SK-N-SH (cell line): ENCODE data around the gene MYH11. TPM values are rescaled to one million over a fixed set of nuclear protein-coding genes. Genes with fewer than 3 reads are reported as not detected.

Experiments used
- CTCF ChIA-PET: fragments of 300-600, 350-600 bp; formaldehyde crosslinking; extraction: SDS; loops from one replicate; lab custom pipeline; 2021; lab: Yijun Ruan, JAX
- POLR2A ChIA-PET: fragments of 350-600 bp; sonication (Branson Sonifier 250); formaldehyde crosslinking; extraction: SDS; loops from one replicate; lab custom pipeline; 2020; ENCODE audit warnings: antibody characterized with exemption, inconsistent platforms; lab: Yijun Ruan, JAX
- DNase-seq: peaks from one replicate; pipeline ENCODE4 v3.0.0; 2012
- H2AFZ ChIP-seq: fragments of 200-600 bp; sonication (generic); 2 replicates; pipeline ENCODE4 v1.8.1; 2016; ENCODE audit warnings: antibody characterized with exemption, mild to moderate bottlenecking, low read depth
- H3F3A ChIP-seq: fragments of 200-600 bp; sonication (generic); replicated peaks from 2 replicates; pipeline ENCODE3; 2016; ENCODE audit warnings: antibody characterized with exemption, mild to moderate bottlenecking; ENCODE audit not compliant: insufficient read depth
- H3K27ac ChIP-seq, 2 experiments: fragments of 200-500 bp in 1 of 2; fragments of 200-600 bp in 1 of 2; sonication (Bioruptor generic) in 1 of 2; sonication (generic), shearing (Covaris generic) in 1 of 2; 2 replicates each; pipeline versions ENCODE4 v1.5.1 to v1.6.1; 2014 to 2016; ENCODE audit warnings: low read depth in 2 of 2, inconsistent platforms in 1 of 2, low read length in 1 of 2, mild to moderate bottlenecking in 1 of 2, mixed read lengths in 1 of 2
- H3K27me3 ChIP-seq: fragments of 200-600 bp; sonication (generic), shearing (Covaris generic); 2 replicates; pipeline ENCODE4 v1.6.1; 2016; ENCODE audit warnings: mixed run types; ENCODE audit not compliant: insufficient read depth
- H3K36me3 ChIP-seq, 2 experiments: fragments of 200-500 bp in 1 of 2; fragments of 200-600 bp in 1 of 2; sonication (Bioruptor generic) in 1 of 2; sonication (generic) in 1 of 2; replicated peaks in 1 of 2; 2 replicates each; pipeline versions ENCODE3 to v1.5.1; 2014 to 2016; ENCODE audit warnings: low read length in 1 of 2, mild to moderate bottlenecking in 1 of 2; ENCODE audit not compliant: insufficient read depth in 2 of 2, control insufficient read depth in 1 of 2
- H3K4me1 ChIP-seq, 2 experiments: fragments of 200-500 bp in 1 of 2; fragments of 200-600 bp in 1 of 2; sonication (Bioruptor generic) in 1 of 2; sonication (generic), shearing (Covaris generic) in 1 of 2; 2 replicates each; pipeline versions ENCODE4 v1.5.1 to v1.6.1; 2014 to 2016; ENCODE audit warnings: low read depth in 1 of 2, low read length in 1 of 2, mixed run types in 1 of 2; ENCODE audit not compliant: insufficient read depth in 2 of 2, control insufficient read depth in 1 of 2
- H3K4me2 ChIP-seq: fragments of 200-600 bp; sonication (generic), shearing (Covaris generic); 2 replicates; pipeline ENCODE4 v1.6.1; 2017; ENCODE audit warnings: mixed run types
- H3K4me3 ChIP-seq, 2 experiments: fragments of 200-500 bp in 1 of 2; fragments of 200-600 bp in 1 of 2; sonication (Bioruptor generic) in 1 of 2; sonication (generic), shearing (Covaris generic) in 1 of 2; 2 replicates each; pipeline versions ENCODE4 v1.5.1 to v1.8.1; 2014 to 2016; ENCODE audit warnings: low read depth in 2 of 2, inconsistent platforms in 1 of 2, low read length in 1 of 2, mild to moderate bottlenecking in 1 of 2, mixed read lengths in 1 of 2, moderate library complexity in 1 of 2
- H3K79me2 ChIP-seq: fragments of 200-600 bp; sonication (generic); 2 replicates; pipeline ENCODE4 v1.8.1; 2017; ENCODE audit warnings: mild to moderate bottlenecking; ENCODE audit not compliant: insufficient read depth
- H3K9ac ChIP-seq: fragments of 200-600 bp; sonication (generic); 2 replicates; pipeline ENCODE4 v1.6.1; 2017; ENCODE audit warnings: mixed run types
- H3K9me2 ChIP-seq: fragments of 200-600 bp; sonication (generic); 2 replicates; pipeline ENCODE4 v1.6.1; 2017; ENCODE audit warnings: mixed run types
- H3K9me3 ChIP-seq: fragments of 200-600 bp; sonication (generic); 2 replicates; pipeline ENCODE4 v1.6.1; 2017; ENCODE audit warnings: mixed run types, mild to moderate bottlenecking, moderate library complexity
- H4K20me1 ChIP-seq: fragments of 200-600 bp; sonication (generic); 2 replicates; pipeline ENCODE4 v1.6.1; 2017; ENCODE audit warnings: mild to moderate bottlenecking, mixed run types; ENCODE audit not compliant: insufficient read depth
- CHD2 ChIP-seq: fragments of 150-350 bp; IDR thresholded peaks from 2 replicates; pipeline ENCODE4 v1.6.1; 2018; ENCODE audit warnings: low read length; ENCODE audit not compliant: partially characterized antibody
- CTCF ChIP-seq: fragments of 200-600 bp; sonication (generic); IDR thresholded peaks from 2 replicates; pipeline ENCODE4 v1.6.1; 2017; ENCODE audit warnings: antibody characterized with exemption, mild to moderate bottlenecking, moderate library complexity
- ELF1 ChIP-seq: IDR thresholded peaks from 2 replicates; pipeline ENCODE4 v1.4.0; 2012
- EZH2phosphoT487 ChIP-seq: fragments of 200-600 bp; sonication (generic); IDR thresholded peaks from 2 replicates; pipeline ENCODE4 v1.6.1; 2017; ENCODE audit warnings: low read depth, mixed run types, mild to moderate bottlenecking, antibody characterized with exemption, moderate library complexity, borderline replicate concordance
- GABPA ChIP-seq: IDR thresholded peaks from 2 replicates; pipeline ENCODE4 v1.4.0; 2012; ENCODE audit warnings: low read depth, mild to moderate bottlenecking
- JUND ChIP-seq: IDR thresholded peaks from 2 replicates; pipeline ENCODE4 v1.4.0; 2012
- MEF2A ChIP-seq: IDR thresholded peaks from 2 replicates; pipeline ENCODE4 v1.4.0; 2012; ENCODE audit warnings: low read depth, borderline replicate concordance
- MXI1 ChIP-seq: IDR thresholded peaks from 2 replicates; pipeline ENCODE4 v1.6.1; 2012; ENCODE audit warnings: mild to moderate bottlenecking, low read depth, low read length, improper control_type of control experiment
- POLR2AphosphoS5 ChIP-seq: IDR thresholded peaks from 2 replicates; pipeline ENCODE4 v1.6.1; 2012; ENCODE audit warnings: low read depth, low read length
- RAD21 ChIP-seq: IDR thresholded peaks from 2 replicates; pipeline ENCODE4 v1.6.1; 2012; ENCODE audit warnings: mild to moderate bottlenecking, low read length
- RFX5 ChIP-seq: IDR thresholded peaks from 2 replicates; pipeline ENCODE4 v1.6.1; 2012; ENCODE audit warnings: mild to moderate bottlenecking, improper control_type of control experiment, low read length
- RXRA ChIP-seq: IDR thresholded peaks from 2 replicates; pipeline ENCODE4 v1.4.0; 2012; ENCODE audit warnings: low read depth, mild to moderate bottlenecking, borderline replicate concordance
- SIN3A ChIP-seq: IDR thresholded peaks from 2 replicates; pipeline ENCODE4 v1.6.1; 2012; ENCODE audit warnings: low read depth, mild to moderate bottlenecking, low read length, moderate library complexity, borderline replicate concordance
- TAF1 ChIP-seq: IDR thresholded peaks from 2 replicates; pipeline ENCODE4 v1.6.1; 2012; ENCODE audit warnings: low read depth, mild to moderate bottlenecking, low read length, moderate library complexity, borderline replicate concordance
- TCF12 ChIP-seq: IDR thresholded peaks from 2 replicates; pipeline ENCODE4 v1.4.0; 2012
- WGBS: methylation state at CpG from one replicate; pipeline ENCODE4 v1.1.6; 2017; ENCODE audit warnings: low lambda C conversion rate; 5-methylcytosine and 5-hydroxymethylcytosine counted together
- polyA plus RNA-seq, 3 experiments: library from polyadenylated mRNA; depleted of rRNA; stranded (reverse); fragments of >200 nt; gene quantifications; 2 replicates each; pipeline ENCODE4 v1.2.3, GENCODE V29; 2012
- TF ChIP-seq, protein P1 (sequence below): fragments of 150-350 bp; IDR thresholded peaks from 2 replicates; pipeline ENCODE4 v1.6.1; 2017; ENCODE audit warnings: antibody characterized with exemption, low read length, low read depth, borderline replicate concordance
- TF ChIP-seq, protein P2 (sequence below): IDR thresholded peaks from 2 replicates; pipeline ENCODE4 v1.4.0; 2012; ENCODE audit warnings: low read depth, borderline replicate concordance

Gene MYH11
- polyA plus RNA-seq, 1 of the 3 experiments (the other 2 are of a cell fraction), result 0.02 TPM

DNA sequence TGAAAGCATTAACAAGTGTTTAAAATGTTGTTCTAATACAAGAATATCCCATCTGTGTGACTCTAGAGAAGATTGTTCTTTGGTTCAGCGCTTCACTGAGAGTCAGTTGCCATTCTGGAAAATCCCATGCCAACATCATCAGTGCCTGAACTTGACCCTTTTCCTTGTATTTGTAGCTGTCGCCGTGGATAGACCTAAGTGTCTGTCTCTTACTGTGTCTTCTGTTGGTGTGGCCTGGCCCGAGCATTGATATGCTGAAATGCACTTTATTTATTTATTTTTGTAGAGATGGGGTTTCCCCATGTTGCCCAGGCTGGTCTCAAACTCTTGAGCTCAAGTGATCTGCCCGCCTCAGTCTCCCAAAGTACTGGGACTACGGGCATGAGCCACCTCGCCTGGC is 76.0 kb downstream of the MYH11 start:
- no peak overlapping the region for H3K4me2 ChIP-seq
- no peaks in the 10 kb centered on the region for H3K9me3 ChIP-seq
- ChIA-PET CTCF (interaction anchor here (3.8 kb wide), 1 partner anchor 42 kb away, joined by 27 read pairs; no protein-coding TSS in a partner anchor), POLR2A (no interaction called here)
- no peaks in the 10 kb centered on the region for H3F3A ChIP-seq
- no peak overlapping the region for H2AFZ ChIP-seq
- no peaks in the 10 kb centered on the region for H3K79me2 ChIP-seq
- no peak overlapping the region for H3K9ac ChIP-seq
- H3K27me3 ChIP-seq, result peaks cover 7% of the 10 kb centered on the region; the same call in 1 of the 2 replicates
- no peak overlapping the region for H3K27ac ChIP-seq
- H3K9me2 ChIP-seq, result no peaks in the 10 kb centered on the region
- H3K4me3 ChIP-seq, result no peak overlapping the region
- H4K20me1 ChIP-seq, result no peaks in the 10 kb centered on the region
- 81% methylated on average over 7 of the region's 7 CpGs for WGBS
- H3K4me1 ChIP-seq, result no peaks in the 10 kb centered on the region
- no peak for DNase-seq
- H3K36me3 ChIP-seq, result no peaks in the 10 kb centered on the region
- TF ChIP-seq GABPA (no peak), POLR2AphosphoS5 (no peak), CHD2 (no peak), RXRA (no peak), RFX5 (no peak), TCF12 (no peak), CTCF (no peak)
- TF ChIP-seq, protein P1, sequence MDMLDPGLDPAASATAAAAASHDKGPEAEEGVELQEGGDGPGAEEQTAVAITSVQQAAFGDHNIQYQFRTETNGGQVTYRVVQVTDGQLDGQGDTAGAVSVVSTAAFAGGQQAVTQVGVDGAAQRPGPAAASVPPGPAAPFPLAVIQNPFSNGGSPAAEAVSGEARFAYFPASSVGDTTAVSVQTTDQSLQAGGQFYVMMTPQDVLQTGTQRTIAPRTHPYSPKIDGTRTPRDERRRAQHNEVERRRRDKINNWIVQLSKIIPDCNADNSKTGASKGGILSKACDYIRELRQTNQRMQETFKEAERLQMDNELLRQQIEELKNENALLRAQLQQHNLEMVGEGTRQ, result no peak

GRCh38 chr16:15779664-15780351 is 77.0 kb downstream of the MYH11 start:
- no peak overlapping the region for H3K9ac ChIP-seq
- H3K9me2 ChIP-seq, result no peaks in the 10 kb centered on the region
- WGBS, result 75% methylated on average over 8 of the region's 8 CpGs
- no peaks in the 10 kb centered on the region for H3F3A ChIP-seq
- no peaks in the 10 kb centered on the region for H3K9me3 ChIP-seq
- peaks cover 7% of the 10 kb centered on the region; the same call in 1 of the 2 replicates for H3K27me3 ChIP-seq
- no peaks in the 10 kb centered on the region for H4K20me1 ChIP-seq
- TF ChIP-seq RAD21, result no peak
- TF ChIP-seq GABPA, result no peak
- no peak for TF ChIP-seq CTCF
- TF ChIP-seq EZH2phosphoT487, result no peak
- TF ChIP-seq SIN3A, result no peak
- no peak for TF ChIP-seq MEF2A
- no peak for TF ChIP-seq JUND
- TF ChIP-seq RFX5, result no peak
- TF ChIP-seq POLR2AphosphoS5, result no peak
- TF ChIP-seq, protein P2, sequence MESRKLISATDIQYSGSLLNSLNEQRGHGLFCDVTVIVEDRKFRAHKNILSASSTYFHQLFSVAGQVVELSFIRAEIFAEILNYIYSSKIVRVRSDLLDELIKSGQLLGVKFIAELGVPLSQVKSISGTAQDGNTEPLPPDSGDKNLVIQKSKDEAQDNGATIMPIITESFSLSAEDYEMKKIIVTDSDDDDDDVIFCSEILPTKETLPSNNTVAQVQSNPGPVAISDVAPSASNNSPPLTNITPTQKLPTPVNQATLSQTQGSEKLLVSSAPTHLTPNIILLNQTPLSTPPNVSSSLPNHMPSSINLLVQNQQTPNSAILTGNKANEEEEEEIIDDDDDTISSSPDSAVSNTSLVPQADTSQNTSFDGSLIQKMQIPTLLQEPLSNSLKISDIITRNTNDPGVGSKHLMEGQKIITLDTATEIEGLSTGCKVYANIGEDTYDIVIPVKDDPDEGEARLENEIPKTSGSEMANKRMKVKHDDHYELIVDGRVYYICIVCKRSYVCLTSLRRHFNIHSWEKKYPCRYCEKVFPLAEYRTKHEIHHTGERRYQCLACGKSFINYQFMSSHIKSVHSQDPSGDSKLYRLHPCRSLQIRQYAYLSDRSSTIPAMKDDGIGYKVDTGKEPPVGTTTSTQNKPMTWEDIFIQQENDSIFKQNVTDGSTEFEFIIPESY, result no peak
- TF ChIP-seq, protein P1, result no peak
- TF ChIP-seq ELF1, result no peak
- no peak for TF ChIP-seq CHD2
- no peak for TF ChIP-seq MXI1
- no peak for TF ChIP-seq TAF1
- TF ChIP-seq, all 33 proteins: peak for 0
- DNase-seq, result no peak
- no peak overlapping the region for H3K27ac ChIP-seq
- CTCF ChIA-PET, result interaction anchor here (1.0 to 2.5 kb wide), 2 partner anchors 24 to 41 kb away, joined by 5 to 9 read pairs; no protein-coding TSS in a partner anchor
- H3K4me2 ChIP-seq, result no peak overlapping the region
- POLR2A ChIA-PET, result no interaction called here
- H3K79me2 ChIP-seq, result no peaks in the 10 kb centered on the region
- no peaks in the 10 kb centered on the region for H3K36me3 ChIP-seq
- H3K4me1 ChIP-seq, result no peaks in the 10 kb centered on the region
- H2AFZ ChIP-seq, result no peak overlapping the region
- no peak overlapping the region for H3K4me3 ChIP-seq
